Activated CD4-positive, alpha-beta T cell treated with anti-CD3 and anti-CD28 coated beads, Interleukin-2, amount 50 U/mL, for 1 hour (primary cell): Measurements from ENCODE around the gene RRP8.

ENCODE experiments used
- DNase-seq: peaks from one replicate; pipeline ENCODE4 v3.0.0-alpha.2; 2020

RRP8 gene

GRCh38 chr11:6565988-6566703, 37.3 kb downstream of the RRP8 start:
- no peak for DNase-seq

GRCh38 chr11:6565325-6565724, 38.1 kb downstream of the RRP8 start:
- no peak for DNase-seq

GRCh38 chr11:6563667-6564066, 39.7 kb downstream of the RRP8 start:
- DNase-seq: no peak

GRCh38 chr11:6563121-6563619, 40.2 kb downstream of the RRP8 start:
- no peak for DNase-seq

- DNase-seq: no peak
These were observed 42.1 kb downstream of the RRP8 start for GRCh38 chr11:6561288-6561687.

- DNase-seq: no peak
These were observed 44.0 kb downstream of the RRP8 start for GRCh38 chr11:6559369-6559768.

GRCh38 chr11:6557761-6558674, 45.4 kb downstream of the RRP8 start:
- no peak for DNase-seq

GRCh38 chr11:6557063-6557462, 46.4 kb downstream of the RRP8 start:
- DNase-seq: no peak

- no peak for DNase-seq
These were observed 47.1 kb downstream of the RRP8 start for GRCh38 chr11:6556139-6556949.

GRCh38 chr11:6554828-6555706, 48.3 kb downstream of the RRP8 start:
- no peak for DNase-seq

- no peak for DNase-seq
These were observed 49.8 kb downstream of the RRP8 start for GRCh38 chr11:6553634-6554033.

- no peak for DNase-seq
These were observed 54.8 kb downstream of the RRP8 start for GRCh38 chr11:6548641-6549040.

GRCh38 chr11:6548121-6548520, 55.3 kb downstream of the RRP8 start:
- DNase-seq: no peak

GRCh38 chr11:6547177-6547576, 56.2 kb downstream of the RRP8 start:
- DNase-seq: no peak

GRCh38 chr11:6546735-6547134, 56.7 kb downstream of the RRP8 start:
- no peak for DNase-seq

GRCh38 chr11:6545917-6546605, 57.4 kb downstream of the RRP8 start:
- DNase-seq: no peak
